ENCODE measurements around the gene PLS3. TPM values are rescaled to one million over a fixed set of nuclear protein-coding genes. Genes with fewer than 3 reads are reported as not detected.

The PLS3 gene
- total and polyA plus RNA-seq, 2 of the 4 experiments (the other 2 are of a cell fraction), result 158 to 252 TPM

DNA sequence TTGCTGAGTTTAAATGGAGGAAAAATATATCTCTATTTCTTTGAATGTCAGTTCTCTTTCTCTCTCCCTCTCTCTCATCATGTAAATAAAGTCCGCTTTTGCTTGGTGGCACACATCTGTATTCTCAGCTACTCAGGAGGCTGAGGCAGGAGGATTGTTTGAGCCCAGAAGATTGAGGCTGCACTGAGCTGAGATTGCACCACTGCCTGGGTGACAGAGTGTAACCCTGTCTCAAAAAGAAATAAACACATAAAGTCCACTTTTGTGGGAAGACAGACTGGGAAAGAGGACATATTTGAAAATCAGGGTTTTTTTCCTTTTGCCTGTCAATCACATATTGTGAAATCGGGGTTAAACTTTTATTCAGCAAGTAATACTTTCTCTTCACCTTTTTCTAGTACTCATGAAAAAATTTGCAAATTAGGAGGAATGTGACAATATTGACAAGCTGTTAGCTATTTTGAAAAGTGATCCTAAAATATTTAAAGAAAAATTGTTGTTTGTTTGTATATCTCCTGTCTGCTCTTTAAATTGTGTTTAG, 42.6 kb downstream of the PLS3 start:
- ChIA-PET POLR2A (ENCODE audit: unreplicated experiment) (no interaction called here), CTCF (no interaction called here)
- Histone ChIP-seq H3K9ac (ENCODE audit: low read depth, low read length) (no peak overlapping the region), H3K14ac (replicated peaks; ENCODE audit: low read depth, low read length) (no peak overlapping the region), H3K27ac (ENCODE audit: insufficient read depth, low read length) (no peak overlapping the region), H3K18ac (ENCODE audit: low read depth, low read length) (no peak overlapping the region), H2BK20ac (ENCODE audit: low read depth, low read length) (no peak overlapping the region), H4K20me1 (ENCODE audit: insufficient read depth, low read length) (peaks cover 3% of the 10 kb centered on the region; the same call in 1 of the 2 replicates), H2BK5ac (ENCODE audit: low read depth, low read length, poor library complexity, severe bottlenecking) (no peak overlapping the region), H2AK9ac (replicated peaks; ENCODE audit: low read depth, low read length, poor library complexity) (no peak overlapping the region), H3K23ac (ENCODE audit: low read depth, low read length) (no peak overlapping the region), H3K79me1 (ENCODE audit: low read depth in 1 of 2, low read length in 2 of 2) (peaks cover 4 to 13% of the 10 kb centered on the region in 2 experiments; a peak in 3 of 4 replicates), H4K5ac (ENCODE audit: low read depth, low read length) (no peak overlapping the region), H3K9me1 (ENCODE audit: insufficient read depth, low read length) (no peaks in the 10 kb centered on the region; the same call in 1 of the 2 replicates), H3K27me3 (ENCODE audit: control insufficient read depth, insufficient read depth, low read length) (peaks cover 3% of the 10 kb centered on the region; the same call in 1 of the 2 replicates), H4K91ac (ENCODE audit: insufficient read depth, low read depth, low read length) (no peak overlapping the region), H2BK120ac (ENCODE audit: low read depth, low read length) (no peak overlapping the region), H3K36me3 (ENCODE audit: control insufficient read depth, insufficient read depth, low read length) (no peaks in the 10 kb centered on the region), H2AK5ac (ENCODE audit: low read depth, low read length) (no peak overlapping the region), H3K4me2 (ENCODE audit: low read depth, low read length) (no peak overlapping the region), H3K4me1 (ENCODE audit: control insufficient read depth, insufficient read depth, low read length) (peaks cover 2% of the 10 kb centered on the region; the same call in 1 of the 2 replicates), H2BK15ac (ENCODE audit: low read depth, low read length) (no peak overlapping the region), H3K56ac (ENCODE audit: extremely low read depth, insufficient read depth, low read length) (no peak overlapping the region), H3K4ac (ENCODE audit: low read depth, low read length) (no peak overlapping the region), H2AFZ (replicated peaks; ENCODE audit: low read length, poor library complexity) (no peak overlapping the region), H3K4me3 (ENCODE audit: insufficient read depth, low read depth, low read length) (no peak overlapping the region), H4K8ac (ENCODE audit: low read depth in 2 of 2, low read length in 2 of 2) (no peak overlapping the region), H3K9me3 (ENCODE audit: control insufficient read depth, insufficient read depth, low read length) (peaks cover 2% of the 10 kb centered on the region; the same call in 1 of the 2 replicates)
- in situ Hi-C loops (cut with MboI; ENCODE audit: low sequenced_read_pairs), result no loop called here
- DNase-seq (no peak), ATAC-seq (ENCODE audit: low read depth) (no peak)
- no TSS peak for BruUV-seq (replicated peaks)
- no CpG with 5 or more reads among the region's 2 CpGs for WGBS, 2 experiments (ENCODE audit: extremely low coverage in 2 of 2, insufficient read length in 1 of 2)
- intact Hi-C loops (cut with micrococcal nuclease), result no loop called here
- dilution Hi-C loops (cut with HindIII; ENCODE audit: low sequenced_read_pairs, unreplicated experiment), result no loop called here
- TF ChIP-seq MAFK (IDR thresholded peaks at IDR 0.05; ENCODE audit: low read depth, low read length) (no peak), CEBPB (IDR thresholded peaks at IDR 0.05; ENCODE audit: low read depth, low read length) (peak; percentile 54; the same call in 1 of the 2 replicates), SMC3 (IDR thresholded peaks at IDR 0.05; ENCODE audit: low read depth, low read length) (no peak), MXI1 (IDR thresholded peaks at IDR 0.05; ENCODE audit: borderline replicate concordance, low read depth, low read length) (no peak)
- TF ChIP-seq, protein P1, sequence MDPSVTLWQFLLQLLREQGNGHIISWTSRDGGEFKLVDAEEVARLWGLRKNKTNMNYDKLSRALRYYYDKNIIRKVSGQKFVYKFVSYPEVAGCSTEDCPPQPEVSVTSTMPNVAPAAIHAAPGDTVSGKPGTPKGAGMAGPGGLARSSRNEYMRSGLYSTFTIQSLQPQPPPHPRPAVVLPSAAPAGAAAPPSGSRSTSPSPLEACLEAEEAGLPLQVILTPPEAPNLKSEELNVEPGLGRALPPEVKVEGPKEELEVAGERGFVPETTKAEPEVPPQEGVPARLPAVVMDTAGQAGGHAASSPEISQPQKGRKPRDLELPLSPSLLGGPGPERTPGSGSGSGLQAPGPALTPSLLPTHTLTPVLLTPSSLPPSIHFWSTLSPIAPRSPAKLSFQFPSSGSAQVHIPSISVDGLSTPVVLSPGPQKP (IDR thresholded peaks at IDR 0.05; ENCODE audit: borderline replicate concordance, low read depth, low read length), result no peak

All from IMR-90 (cell line).